Loucy (cell line): Measurements from ENCODE around the gene PAX3.

Experiments used
- H2AFZ ChIP-seq: fragments of 200-600 bp; sonication (generic); 2 replicates; pipeline ENCODE4 v1.6.0; 2016; ENCODE audit warnings: antibody characterized with exemption, mild to moderate bottlenecking, low read length, moderate library complexity
- H3F3A ChIP-seq: fragments of 200-600 bp; 2 replicates; pipeline ENCODE4 v1.6.0; 2016; ENCODE audit warnings: antibody characterized with exemption, low read depth, mild to moderate bottlenecking
- H3K27me3 ChIP-seq: fragments of 200-600 bp; sonication (generic); 2 replicates; pipeline ENCODE4 v1.6.1; 2014; ENCODE audit warnings: low read length, mild to moderate bottlenecking; ENCODE audit not compliant: insufficient read depth, poor library complexity, severe bottlenecking
- H3K36me3 ChIP-seq: fragments of 200-600 bp; sonication (generic); 2 replicates; pipeline ENCODE4 v1.6.1; 2016; ENCODE audit warnings: low read length; ENCODE audit not compliant: insufficient read depth
- H3K4me1 ChIP-seq: fragments of 200-600 bp; sonication (generic); 2 replicates; pipeline ENCODE4 v1.5.1; 2014; ENCODE audit warnings: low read length, mild to moderate bottlenecking; ENCODE audit not compliant: insufficient read depth, poor library complexity, severe bottlenecking
- H3K4me2 ChIP-seq: fragments of 200-600 bp; sonication (generic); 2 replicates; pipeline ENCODE4 v1.6.0; 2014; ENCODE audit warnings: antibody characterized with exemption, low read length, low read depth, mild to moderate bottlenecking; ENCODE audit not compliant: poor library complexity, severe bottlenecking
- H3K4me3 ChIP-seq: fragments of 200-600 bp; sonication (generic); 2 replicates; pipeline ENCODE4 v1.5.1; 2014; ENCODE audit warnings: low read length, mild to moderate bottlenecking, mixed read lengths; ENCODE audit not compliant: poor library complexity, severe bottlenecking
- H3K79me2 ChIP-seq: fragments of 200-600 bp; sonication (generic); 2 replicates; pipeline ENCODE4 v1.6.1; 2014; ENCODE audit warnings: low read length; ENCODE audit not compliant: insufficient read depth
- H3K9ac ChIP-seq: fragments of 200-600 bp; sonication (generic); 2 replicates; pipeline ENCODE4 v1.6.0; 2014; ENCODE audit warnings: mild to moderate bottlenecking, low read depth, low read length, moderate library complexity; ENCODE audit not compliant: poor library complexity, severe bottlenecking
- H3K9me2 ChIP-seq: fragments of 200-600 bp; sonication (generic); replicated peaks from 2 replicates; pipeline ENCODE4 v1.6.1; 2016; ENCODE audit warnings: low read depth, low read length, mixed read lengths
- H3K9me3 ChIP-seq: fragments of 200-600 bp; sonication (generic); 2 replicates; pipeline ENCODE4 v1.6.1; 2014; ENCODE audit warnings: mild to moderate bottlenecking, antibody characterized with exemption, low read length, low read depth; ENCODE audit not compliant: insufficient read depth
- H4K20me1 ChIP-seq: fragments of 200-600 bp; sonication (generic); 2 replicates; pipeline ENCODE4 v1.6.0; 2014; ENCODE audit warnings: antibody characterized with exemption, low read length, mild to moderate bottlenecking; ENCODE audit not compliant: insufficient read depth, poor library complexity, severe bottlenecking
- EZH2phosphoT487 ChIP-seq: fragments of 200-600 bp; IDR thresholded peaks from 2 replicates; pipeline ENCODE4 v1.6.1; 2018; ENCODE audit warnings: antibody characterized with exemption, mild to moderate bottlenecking, moderate library complexity, borderline replicate concordance
- TF ChIP-seq, protein P1 (sequence below): fragments of 200-600 bp; sonication (generic); conservative IDR thresholded peaks from 2 replicates; pipeline ENCODE4 v1.5.1; 2014; ENCODE audit warnings: mild to moderate bottlenecking, antibody characterized with exemption, low read length

PAX3 gene

DNA sequence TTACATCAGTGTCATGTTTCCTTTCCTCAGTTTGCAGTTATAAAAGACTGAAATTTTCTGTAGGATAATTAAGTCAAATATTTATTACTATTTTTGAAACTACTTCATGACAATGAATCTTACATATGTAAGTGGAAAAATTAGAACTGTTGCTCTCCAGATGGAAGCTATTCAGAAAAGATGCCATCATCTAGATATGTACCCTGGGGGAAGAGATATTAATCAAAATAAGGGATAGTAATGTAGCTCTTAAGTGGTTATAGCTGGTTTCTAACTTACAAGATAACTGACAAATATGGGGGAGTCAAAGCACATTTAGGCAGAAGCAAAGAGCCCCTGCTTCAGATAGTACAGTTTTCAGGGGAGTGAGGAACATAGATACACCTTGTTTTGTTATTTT, 38.1 kb upstream of the PAX3 start:
- TF ChIP-seq, protein P1, sequence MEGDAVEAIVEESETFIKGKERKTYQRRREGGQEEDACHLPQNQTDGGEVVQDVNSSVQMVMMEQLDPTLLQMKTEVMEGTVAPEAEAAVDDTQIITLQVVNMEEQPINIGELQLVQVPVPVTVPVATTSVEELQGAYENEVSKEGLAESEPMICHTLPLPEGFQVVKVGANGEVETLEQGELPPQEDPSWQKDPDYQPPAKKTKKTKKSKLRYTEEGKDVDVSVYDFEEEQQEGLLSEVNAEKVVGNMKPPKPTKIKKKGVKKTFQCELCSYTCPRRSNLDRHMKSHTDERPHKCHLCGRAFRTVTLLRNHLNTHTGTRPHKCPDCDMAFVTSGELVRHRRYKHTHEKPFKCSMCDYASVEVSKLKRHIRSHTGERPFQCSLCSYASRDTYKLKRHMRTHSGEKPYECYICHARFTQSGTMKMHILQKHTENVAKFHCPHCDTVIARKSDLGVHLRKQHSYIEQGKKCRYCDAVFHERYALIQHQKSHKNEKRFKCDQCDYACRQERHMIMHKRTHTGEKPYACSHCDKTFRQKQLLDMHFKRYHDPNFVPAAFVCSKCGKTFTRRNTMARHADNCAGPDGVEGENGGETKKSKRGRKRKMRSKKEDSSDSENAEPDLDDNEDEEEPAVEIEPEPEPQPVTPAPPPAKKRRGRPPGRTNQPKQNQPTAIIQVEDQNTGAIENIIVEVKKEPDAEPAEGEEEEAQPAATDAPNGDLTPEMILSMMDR, result no peak
- TF ChIP-seq EZH2phosphoT487, result no peak
- Histone ChIP-seq H3K4me1 (no peaks in the 10 kb centered on the region), H3K9me3 (peaks cover 4% of the 10 kb centered on the region; the same call in 1 of the 2 replicates), H3K9ac (no peak overlapping the region), H3K4me3 (no peak overlapping the region), H3F3A (no peaks in the 10 kb centered on the region), H3K9me2 (no peaks in the 10 kb centered on the region), H4K20me1 (no peaks in the 10 kb centered on the region), H3K27me3 (no peaks in the 10 kb centered on the region), H2AFZ (no peak overlapping the region; the same call in 1 of the 2 replicates), H3K79me2 (no peaks in the 10 kb centered on the region), H3K4me2 (no peak overlapping the region), H3K36me3 (no peaks in the 10 kb centered on the region)

DNA sequence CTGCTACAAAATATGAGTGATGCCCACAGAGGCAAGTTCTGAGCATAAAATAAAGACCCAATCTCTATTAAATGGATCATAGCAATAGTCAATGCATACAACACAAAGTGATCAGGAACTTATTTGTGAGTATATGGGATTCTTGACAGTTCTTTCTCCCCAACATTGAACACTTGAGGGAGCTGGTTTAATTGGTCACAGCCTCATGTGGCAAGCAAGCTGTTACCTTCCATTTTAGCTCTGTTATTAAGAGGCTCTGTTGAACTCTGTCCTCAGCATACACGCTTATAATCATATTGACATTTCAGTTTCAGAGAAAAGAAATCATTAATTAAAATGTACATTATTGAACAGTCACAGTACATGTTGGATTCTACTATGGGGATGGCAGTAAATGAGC, 37.6 kb upstream of the PAX3 start:
- Histone ChIP-seq H3K9ac (no peak overlapping the region), H3K4me3 (no peak overlapping the region), H3F3A (no peaks in the 10 kb centered on the region), H3K4me2 (no peak overlapping the region), H3K79me2 (no peaks in the 10 kb centered on the region), H3K36me3 (no peaks in the 10 kb centered on the region), H3K27me3 (no peaks in the 10 kb centered on the region), H2AFZ (no peak overlapping the region; the same call in 1 of the 2 replicates), H3K9me2 (no peaks in the 10 kb centered on the region), H3K9me3 (peaks cover 4% of the 10 kb centered on the region; the same call in 1 of the 2 replicates), H4K20me1 (no peaks in the 10 kb centered on the region), H3K4me1 (no peaks in the 10 kb centered on the region)
- TF ChIP-seq, protein P1, result no peak
- no peak for TF ChIP-seq EZH2phosphoT487

- Histone ChIP-seq H2AFZ (no peak overlapping the region), H3K27me3 (no peaks in the 10 kb centered on the region), H4K20me1 (no peaks in the 10 kb centered on the region), H3K9me2 (no peaks in the 10 kb centered on the region), H3K4me1 (no peaks in the 10 kb centered on the region), H3K79me2 (no peaks in the 10 kb centered on the region), H3K9ac (no peak overlapping the region), H3K9me3 (peaks cover 4% of the 10 kb centered on the region; the same call in 1 of the 2 replicates), H3F3A (no peaks in the 10 kb centered on the region), H3K36me3 (no peaks in the 10 kb centered on the region), H3K4me2 (no peak overlapping the region), H3K4me3 (no peak overlapping the region)
- TF ChIP-seq, protein P1, result no peak
- no peak for TF ChIP-seq EZH2phosphoT487
Observed at GRCh38 chr2:222334914-222335313, 36.1 kb upstream of the PAX3 start.
